Astrocyte (in vitro differentiated cells and primary cell): Measurements from ENCODE around the gene SUPT7L. TPM values are rescaled to one million over a fixed set of nuclear protein-coding genes. Genes with fewer than 3 reads are reported as not detected.

Source experiments
- DNase-seq: peaks from one replicate; pipeline ENCODE4 v3.0.0-alpha.2; 2010; ENCODE audit warnings: low read depth
- FAIRE-seq: peaks from 2 replicates; lab custom pipeline; 2011; peaks lifted over from hg19 to GRCh38; lab: Jason Lieb, UNC
- H2AFZ ChIP-seq: 2 replicates; pipeline ENCODE4 v1.6.0; 2012; ENCODE audit warnings: low read depth, low read length, inconsistent platforms
- H3K27ac ChIP-seq: 2 replicates; pipeline ENCODE4 v1.5.1; 2011; ENCODE audit warnings: low read depth, low read length, inconsistent platforms
- H3K27me3 ChIP-seq: 2 replicates; pipeline ENCODE4 v1.6.0; 2011; ENCODE audit warnings: low read length, inconsistent platforms; ENCODE audit not compliant: insufficient read depth
- H3K36me3 ChIP-seq: 2 replicates; pipeline ENCODE4 v1.5.1; 2011; ENCODE audit warnings: low read length, inconsistent platforms; ENCODE audit not compliant: insufficient read depth
- H3K4me1 ChIP-seq: 2 replicates; pipeline ENCODE4 v1.5.1; 2011; ENCODE audit warnings: low read length, inconsistent platforms; ENCODE audit not compliant: insufficient read depth
- H3K4me2 ChIP-seq: 2 replicates; pipeline ENCODE4 v1.6.0; 2012; ENCODE audit warnings: low read length, inconsistent platforms
- H3K4me3 ChIP-seq: 2 replicates; pipeline ENCODE4 v1.5.1; 2011; ENCODE audit warnings: low read depth, mild to moderate bottlenecking, low read length, inconsistent platforms; ENCODE audit not compliant: insufficient read depth
- H3K79me2 ChIP-seq: 2 replicates; pipeline ENCODE4 v1.6.0; 2012; ENCODE audit warnings: mild to moderate bottlenecking, low read length, inconsistent platforms; ENCODE audit not compliant: insufficient read depth
- H3K9ac ChIP-seq: 2 replicates; pipeline ENCODE4 v1.6.0; 2012; ENCODE audit warnings: mild to moderate bottlenecking, low read length, inconsistent platforms
- H3K9me3 ChIP-seq: 2 replicates; pipeline ENCODE4 v1.5.1; 2012; ENCODE audit warnings: low read depth, mild to moderate bottlenecking, low read length, inconsistent platforms; ENCODE audit not compliant: insufficient read depth
- H4K20me1 ChIP-seq: 2 replicates; pipeline ENCODE4 v1.6.0; 2012; ENCODE audit warnings: low read length, inconsistent platforms; ENCODE audit not compliant: insufficient read depth
- H3K27ac Mint-ChIP-seq: one replicate; pipeline ENCODE4 v1.8.0; 2021; ENCODE audit warnings: mild to moderate bottlenecking, mixed read lengths; ENCODE audit not compliant: unreplicated experiment
- H3K27me3 Mint-ChIP-seq: one replicate; pipeline ENCODE4 v1.8.0; 2021; ENCODE audit warnings: low read depth, mixed read lengths; ENCODE audit not compliant: unreplicated experiment
- H3K36me3 Mint-ChIP-seq: one replicate; pipeline ENCODE4 v1.8.0; 2021; ENCODE audit warnings: low read depth, mixed read lengths; ENCODE audit not compliant: unreplicated experiment
- H3K4me1 Mint-ChIP-seq: one replicate; pipeline ENCODE4 v1.8.0; 2021; ENCODE audit warnings: low read depth, mixed read lengths; ENCODE audit not compliant: unreplicated experiment
- H3K4me3 Mint-ChIP-seq: one replicate; pipeline ENCODE4 v1.8.0; 2021; ENCODE audit warnings: mild to moderate bottlenecking, moderate library complexity, mixed read lengths; ENCODE audit not compliant: unreplicated experiment
- H3K9me3 Mint-ChIP-seq: one replicate; pipeline ENCODE4 v1.8.0; 2021; ENCODE audit warnings: mild to moderate bottlenecking, mixed read lengths; ENCODE audit not compliant: unreplicated experiment
- EZH2 ChIP-seq: IDR thresholded peaks from 2 replicates; pipeline ENCODE4 v1.6.1; 2012; ENCODE audit warnings: mild to moderate bottlenecking, low read length, inconsistent platforms; ENCODE audit not compliant: insufficient read depth
- total RNA-seq: library from RNA; stranded (reverse); gene quantifications from 2 replicates; pipeline ENCODE4 v1.2.1, GENCODE V29; 2021
- TF ChIP-seq, protein P1 (sequence below): IDR thresholded peaks from 2 replicates; pipeline ENCODE4 v1.5.1; 2011; ENCODE audit warnings: low read depth, mild to moderate bottlenecking, inconsistent platforms, low read length, moderate library complexity; ENCODE audit not compliant: insufficient read depth

Gene SUPT7L
- total RNA-seq, 1 donor from 2014 or later, result 27.8 TPM

DNA sequence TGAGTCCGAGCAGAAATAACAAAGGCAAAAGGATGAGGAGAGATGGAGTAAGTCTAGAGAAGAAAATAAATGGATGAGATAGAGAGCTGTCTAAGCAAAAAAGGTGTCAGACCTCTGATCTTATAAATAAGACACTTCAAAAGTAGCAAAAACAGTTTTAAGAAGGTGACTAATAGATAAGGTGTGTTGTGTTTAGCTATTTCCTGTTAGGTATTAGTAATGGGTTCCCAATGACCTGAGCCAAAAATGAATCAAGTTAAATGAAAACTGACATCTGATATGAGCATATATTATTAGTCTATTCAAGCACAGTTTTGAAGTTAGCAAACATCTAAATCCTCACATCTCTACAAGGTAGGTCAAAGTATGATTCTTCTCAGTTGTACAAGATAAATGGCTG lies 10.6 kb downstream of the SUPT7L start:
- Histone ChIP-seq H3K79me2 (peaks cover 2% of the 10 kb centered on the region), H3K4me1 (peaks cover 28% of the 10 kb centered on the region), H3K27me3 (no peaks in the 10 kb centered on the region), H3K4me3 (no peak overlapping the region), H4K20me1 (peaks cover 23% of the 10 kb centered on the region), H3K36me3 (peaks cover 62% of the 10 kb centered on the region), H2AFZ (no peak overlapping the region), H3K9me3 (no peaks in the 10 kb centered on the region), H3K4me2 (peak overlapping the region; percentile 1), H3K9ac (no peak overlapping the region), H3K27ac (peak overlapping the region; percentile 15)
- Mint-ChIP-seq H3K9me3 (no peaks in the 10 kb centered on the region), H3K36me3 (peaks cover 11% of the 10 kb centered on the region), H3K27ac (no peak overlapping the region), H3K4me1 (peaks cover 17% of the 10 kb centered on the region), H3K27me3 (no peaks in the 10 kb centered on the region), H3K4me3 (no peak overlapping the region)
- DNase-seq (no peak), FAIRE-seq (no peak)
- TF ChIP-seq, protein P1, sequence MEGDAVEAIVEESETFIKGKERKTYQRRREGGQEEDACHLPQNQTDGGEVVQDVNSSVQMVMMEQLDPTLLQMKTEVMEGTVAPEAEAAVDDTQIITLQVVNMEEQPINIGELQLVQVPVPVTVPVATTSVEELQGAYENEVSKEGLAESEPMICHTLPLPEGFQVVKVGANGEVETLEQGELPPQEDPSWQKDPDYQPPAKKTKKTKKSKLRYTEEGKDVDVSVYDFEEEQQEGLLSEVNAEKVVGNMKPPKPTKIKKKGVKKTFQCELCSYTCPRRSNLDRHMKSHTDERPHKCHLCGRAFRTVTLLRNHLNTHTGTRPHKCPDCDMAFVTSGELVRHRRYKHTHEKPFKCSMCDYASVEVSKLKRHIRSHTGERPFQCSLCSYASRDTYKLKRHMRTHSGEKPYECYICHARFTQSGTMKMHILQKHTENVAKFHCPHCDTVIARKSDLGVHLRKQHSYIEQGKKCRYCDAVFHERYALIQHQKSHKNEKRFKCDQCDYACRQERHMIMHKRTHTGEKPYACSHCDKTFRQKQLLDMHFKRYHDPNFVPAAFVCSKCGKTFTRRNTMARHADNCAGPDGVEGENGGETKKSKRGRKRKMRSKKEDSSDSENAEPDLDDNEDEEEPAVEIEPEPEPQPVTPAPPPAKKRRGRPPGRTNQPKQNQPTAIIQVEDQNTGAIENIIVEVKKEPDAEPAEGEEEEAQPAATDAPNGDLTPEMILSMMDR, result no peak
- no peak for TF ChIP-seq EZH2

DNA sequence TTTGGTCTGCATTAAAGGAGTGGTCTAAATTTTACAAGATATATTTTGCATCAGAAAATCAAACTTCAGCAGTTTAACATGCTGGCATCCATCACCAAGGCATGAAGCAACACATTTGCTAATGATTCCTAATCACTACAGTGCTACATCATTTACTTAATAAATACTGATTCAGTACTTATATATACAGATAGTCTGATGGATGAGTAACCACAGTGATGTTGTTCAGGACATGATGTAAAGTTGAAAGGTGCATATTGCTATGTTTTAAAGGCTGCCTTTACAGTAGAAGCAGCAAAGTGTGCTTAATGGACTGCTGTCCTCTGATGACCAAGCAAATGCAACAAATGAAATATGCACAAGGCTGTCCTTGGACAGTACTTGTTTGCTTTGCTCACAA lies 11.1 kb downstream of the SUPT7L start:
- Mint-ChIP-seq H3K36me3 (peaks cover 9% of the 10 kb centered on the region), H3K27me3 (no peaks in the 10 kb centered on the region), H3K4me3 (no peak overlapping the region), H3K27ac (no peak overlapping the region), H3K4me1 (peaks cover 21% of the 10 kb centered on the region), H3K9me3 (no peaks in the 10 kb centered on the region)
- Histone ChIP-seq H3K4me3 (no peak overlapping the region), H3K79me2 (peaks cover 2% of the 10 kb centered on the region), H2AFZ (no peak overlapping the region), H3K9ac (no peak overlapping the region), H3K36me3 (peaks cover 58% of the 10 kb centered on the region), H3K27me3 (no peaks in the 10 kb centered on the region), H3K4me1 (peaks cover 28% of the 10 kb centered on the region), H3K4me2 (peak overlapping the region; percentile 1), H4K20me1 (peaks cover 23% of the 10 kb centered on the region), H3K9me3 (no peaks in the 10 kb centered on the region), H3K27ac (peak overlapping the region; percentile 31)
- no peak for DNase-seq
- TF ChIP-seq, protein P1, result no peak
- TF ChIP-seq EZH2, result no peak
- FAIRE-seq, result no peak

DNA sequence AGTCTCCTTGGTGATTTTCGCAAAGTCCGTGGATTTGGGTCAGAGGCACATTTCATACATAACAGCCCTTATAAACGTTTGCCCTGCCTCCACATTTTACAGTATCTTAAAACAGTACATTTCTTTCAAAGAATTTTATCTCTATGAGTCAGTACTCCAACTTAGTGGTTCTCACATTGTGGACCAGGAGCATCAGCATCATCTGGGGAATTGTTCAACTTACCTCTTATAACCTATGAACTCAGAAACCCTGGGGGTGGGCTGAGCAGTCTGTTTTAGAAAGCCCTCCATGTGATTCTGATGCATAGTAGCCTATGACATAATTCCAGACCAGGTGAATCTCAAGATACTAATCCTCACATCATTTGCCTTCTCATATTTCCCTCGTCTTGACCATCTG lies 12.4 kb downstream of the SUPT7L start:
- Mint-ChIP-seq H3K27ac (no peak overlapping the region), H3K4me3 (no peak overlapping the region), H3K27me3 (no peaks in the 10 kb centered on the region), H3K36me3 (peaks cover 8% of the 10 kb centered on the region), H3K9me3 (no peaks in the 10 kb centered on the region), H3K4me1 (peaks cover 26% of the 10 kb centered on the region)
- Histone ChIP-seq H3K27ac (peak overlapping the region; percentile 27), H3K79me2 (no peaks in the 10 kb centered on the region), H3K4me2 (no peak overlapping the region), H3K27me3 (no peaks in the 10 kb centered on the region), H3K4me1 (peaks cover 28% of the 10 kb centered on the region), H2AFZ (no peak overlapping the region), H4K20me1 (peaks cover 23% of the 10 kb centered on the region), H3K9ac (no peak overlapping the region), H3K36me3 (peaks cover 55% of the 10 kb centered on the region), H3K9me3 (no peaks in the 10 kb centered on the region), H3K4me3 (no peak overlapping the region)
- DNase-seq (no peak), FAIRE-seq (no peak)
- TF ChIP-seq EZH2, result no peak
- TF ChIP-seq, protein P1, result no peak
